GM12892 (cell line): ENCODE measurements around the gene PTK6.

Experiments
- POLR2A ChIP-seq: IDR thresholded peaks from 2 replicates; pipeline ENCODE4 v1.6.1; 2011; ENCODE audit warnings: low read depth, low read length, control low read depth
- POLR2AphosphoS5 ChIP-seq: IDR thresholded peaks from 2 replicates; pipeline ENCODE4 v1.6.1; 2011; ENCODE audit warnings: low read depth, low read length, control low read depth

DNA sequence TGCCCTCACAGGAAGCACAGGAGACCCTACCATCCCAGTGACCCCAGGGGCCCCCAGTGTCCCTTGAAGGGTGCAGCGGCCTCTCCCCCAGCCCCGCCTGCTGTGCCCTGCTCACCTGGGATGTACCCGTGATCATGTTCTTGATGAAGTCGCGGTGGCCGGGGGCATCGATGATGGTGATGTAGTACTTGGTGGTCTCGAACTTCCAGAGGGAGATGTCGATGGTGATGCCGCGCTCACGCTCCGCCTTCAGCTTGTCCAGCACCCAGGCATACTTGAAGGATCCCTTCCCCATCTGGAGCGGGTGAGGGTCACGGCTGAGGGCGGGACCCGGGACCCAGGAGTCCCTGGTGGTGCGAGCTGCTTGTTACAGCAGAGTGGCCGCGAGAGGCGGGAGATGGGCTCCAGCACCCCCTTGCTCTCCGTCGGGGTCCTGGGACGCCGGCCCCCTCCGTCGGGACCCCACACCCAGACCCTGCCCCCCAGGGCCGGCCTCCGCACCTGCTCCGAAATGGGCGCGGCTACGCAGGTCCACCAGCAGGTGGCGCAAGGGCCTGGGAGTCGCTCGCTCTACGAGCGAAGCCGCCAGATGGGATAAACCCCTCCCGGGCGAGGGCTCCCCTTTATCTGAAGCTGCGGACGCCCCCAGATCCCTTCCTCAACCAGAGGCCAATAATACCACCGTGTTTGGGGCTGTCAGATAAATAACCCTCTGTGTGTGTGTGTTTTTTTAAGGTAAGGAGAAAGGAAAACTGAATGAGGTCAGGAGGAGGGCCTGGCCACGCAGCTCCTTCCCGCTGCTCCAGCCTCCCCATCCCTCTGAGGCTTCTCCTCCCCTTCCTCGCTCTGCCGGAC is 41.2 kb downstream of the PTK6 start:
- TF ChIP-seq POLR2A (no peak), POLR2AphosphoS5 (no peak)
